CD8-positive, alpha-beta memory T cell (primary cell): Measurements from ENCODE around the gene LEMD3. TPM values are rescaled to one million over a fixed set of nuclear protein-coding genes. Genes with fewer than 3 reads are reported as not detected.

Experiments used
- CTCF ChIA-PET: fragments of 350-600 bp; sonication (Branson Sonifier 250); formaldehyde crosslinking; loops from one replicate; lab custom pipeline; 2021; ENCODE audit warnings: antibody characterized with exemption; lab: Charles Lee
- POLR2A ChIA-PET: fragments of 350-600 bp; sonication (Branson Sonifier 250); formaldehyde crosslinking; loops from one replicate; lab custom pipeline; 2021; ENCODE audit warnings: antibody characterized with exemption; lab: Charles Lee
- DNase-seq, 5 donors: peaks; one replicate each; pipeline versions ENCODE4 v3.0.0 to v3.0.0-alpha.2; 2020 to 2022; ENCODE audit warnings: mixed read lengths in 1 of 5
- H3K27ac ChIP-seq: one replicate; pipeline ENCODE4 v1.7.0; 2013; ENCODE audit warnings: low read depth, mild to moderate bottlenecking, low read length, moderate library complexity
- H3K27me3 ChIP-seq: 2 replicates; pipeline ENCODE4 v1.7.0; 2013; ENCODE audit warnings: low read length, mild to moderate bottlenecking; ENCODE audit not compliant: insufficient read depth, poor library complexity, severe bottlenecking
- H3K36me3 ChIP-seq: 2 replicates; pipeline ENCODE4 v1.7.0; 2013; ENCODE audit warnings: mild to moderate bottlenecking, low read length, moderate library complexity; ENCODE audit not compliant: insufficient read depth
- H3K4me1 ChIP-seq: 2 replicates; pipeline ENCODE4 v1.7.0; 2013; ENCODE audit warnings: mild to moderate bottlenecking, low read length, moderate library complexity; ENCODE audit not compliant: insufficient read depth
- H3K4me3 ChIP-seq: 2 replicates; pipeline ENCODE4 v1.7.0; 2013; ENCODE audit warnings: mild to moderate bottlenecking, low read length
- H3K9me3 ChIP-seq: 2 replicates; pipeline ENCODE4 v1.7.0; 2013; ENCODE audit warnings: mild to moderate bottlenecking, low read length
- H3K27ac Mint-ChIP-seq, 8 donors: one replicate each; pipeline ENCODE4 v1.8.0; 2020 to 2021; ENCODE audit warnings: mixed read lengths in 8 of 8, mild to moderate bottlenecking in 6 of 8, inconsistent platforms in 3 of 8, moderate library complexity in 3 of 8
- H3K27me3 Mint-ChIP-seq, 2 donors: one replicate each; pipeline ENCODE4 v1.8.0; 2020 to 2021; ENCODE audit warnings: mixed read lengths in 2 of 2, mild to moderate bottlenecking in 1 of 2, moderate library complexity in 1 of 2
- H3K36me3 Mint-ChIP-seq, 3 donors: one replicate each; pipeline ENCODE4 v1.8.0; 2020 to 2021; ENCODE audit warnings: mixed read lengths in 3 of 3, inconsistent platforms in 1 of 3, mild to moderate bottlenecking in 1 of 3
- H3K4me1 Mint-ChIP-seq, 3 donors: one replicate each; pipeline ENCODE4 v1.8.0; 2020 to 2021; ENCODE audit warnings: mixed read lengths in 3 of 3, inconsistent platforms in 1 of 3, mild to moderate bottlenecking in 1 of 3
- H3K4me3 Mint-ChIP-seq, 7 donors: one replicate each; pipeline ENCODE4 v1.8.0; 2020 to 2021; ENCODE audit warnings: mixed read lengths in 7 of 7, mild to moderate bottlenecking in 6 of 7, moderate library complexity in 4 of 7, inconsistent platforms in 2 of 7
- H3K9me3 Mint-ChIP-seq, 5 donors: one replicate each; pipeline ENCODE4 v1.8.0; 2020 to 2022; ENCODE audit warnings: mixed read lengths in 5 of 5, mild to moderate bottlenecking in 3 of 5, moderate library complexity in 2 of 5, inconsistent platforms in 1 of 5
- polyA plus RNA-seq: library from polyadenylated mRNA; unstranded; fragments of 300-500 nt; fragmentation: Illumina TruSeq; gene quantifications from one replicate; pipeline ENCODE4 v1.2.3, GENCODE V29; 2021
- total RNA-seq, 2 experiments: library from RNA; stranded (reverse); gene quantifications; one replicate each; pipeline ENCODE4 v1.2.3, GENCODE V29; 2021

The LEMD3 gene
- total and polyA plus RNA-seq, 3 experiments from 2014 or later = 26.4 to 28.0 (median 26.8) TPM

DNA sequence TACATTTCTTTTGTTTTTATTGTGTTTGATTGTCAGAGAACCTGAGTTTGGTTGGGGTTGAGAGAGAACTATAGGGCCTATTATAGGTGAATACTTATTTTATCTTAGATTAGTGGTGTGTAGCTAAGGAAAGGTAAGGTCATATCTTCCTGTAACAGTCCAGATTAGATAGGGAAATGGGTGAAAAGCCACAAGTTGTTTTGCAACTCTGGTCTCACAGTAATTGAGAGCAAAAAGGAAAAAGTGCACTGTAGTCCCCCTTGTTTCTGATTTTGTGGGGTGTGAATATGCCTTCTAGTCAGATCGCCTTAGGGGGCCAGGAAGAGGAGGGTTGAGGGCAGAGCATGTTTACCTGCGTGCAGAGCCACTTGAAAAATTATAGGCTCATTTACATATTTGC is 118.0 kb downstream of the LEMD3 start:
- H3K36me3 Mint-ChIP-seq = peaks cover 0 to 1% (median 0%) of the 10 kb centered on the region in 3 donors
- DNase-seq = no peak
- Histone ChIP-seq H3K27me3 (no peaks in the 10 kb centered on the region), H3K4me1 (no peaks in the 10 kb centered on the region), H3K4me3 (no peak overlapping the region), H3K27ac (no peak overlapping the region), H3K36me3 (no peaks in the 10 kb centered on the region), H3K9me3 (no peaks in the 10 kb centered on the region)
- POLR2A ChIA-PET = no interaction called here
- no peak overlapping the region for H3K4me3 Mint-ChIP-seq
- H3K27ac Mint-ChIP-seq = no peak overlapping the region
- no peaks in the 10 kb centered on the region for H3K9me3 Mint-ChIP-seq
- CTCF ChIA-PET = no interaction called here
- H3K4me1 Mint-ChIP-seq = no peaks in the 10 kb centered on the region
- H3K27me3 Mint-ChIP-seq = peaks cover 2 to 24% of the 10 kb centered on the region in 2 donors

DNA sequence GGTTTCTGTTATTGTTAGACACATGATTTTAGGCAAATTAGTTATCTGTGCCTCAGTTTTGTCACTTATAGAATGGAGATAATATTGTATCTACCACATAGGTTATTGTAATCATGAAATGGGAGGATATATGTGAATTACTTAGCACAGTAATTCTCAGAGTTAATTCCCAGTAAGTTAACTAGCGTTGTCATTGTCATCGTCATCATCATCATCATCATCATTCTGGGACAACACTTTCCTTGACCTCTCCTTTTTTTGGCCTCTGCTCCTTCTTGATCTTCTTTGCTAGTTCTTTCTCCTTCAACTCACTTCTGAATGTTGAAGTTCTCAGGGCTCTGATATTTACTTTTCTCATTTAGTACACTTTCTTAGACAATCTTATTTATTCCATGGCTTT is 122.9 kb downstream of the LEMD3 start:
- Histone ChIP-seq H3K27ac (no peak overlapping the region), H3K4me1 (no peaks in the 10 kb centered on the region), H3K9me3 (no peaks in the 10 kb centered on the region), H3K36me3 (no peaks in the 10 kb centered on the region), H3K4me3 (no peak overlapping the region), H3K27me3 (no peaks in the 10 kb centered on the region)
- Mint-ChIP-seq H3K27ac (no peak overlapping the region), H3K4me3 (no peak overlapping the region), H3K9me3 (peaks cover 0 to 2% (median 0%) of the 10 kb centered on the region in 5 donors), H3K27me3 (peaks cover 3 to 30% of the 10 kb centered on the region in 2 donors), H3K4me1 (no peaks in the 10 kb centered on the region), H3K36me3 (peaks cover 0 to 1% (median 0%) of the 10 kb centered on the region in 3 donors)
- no peak for DNase-seq
- ChIA-PET CTCF (no interaction called here), POLR2A (no interaction called here)

DNA sequence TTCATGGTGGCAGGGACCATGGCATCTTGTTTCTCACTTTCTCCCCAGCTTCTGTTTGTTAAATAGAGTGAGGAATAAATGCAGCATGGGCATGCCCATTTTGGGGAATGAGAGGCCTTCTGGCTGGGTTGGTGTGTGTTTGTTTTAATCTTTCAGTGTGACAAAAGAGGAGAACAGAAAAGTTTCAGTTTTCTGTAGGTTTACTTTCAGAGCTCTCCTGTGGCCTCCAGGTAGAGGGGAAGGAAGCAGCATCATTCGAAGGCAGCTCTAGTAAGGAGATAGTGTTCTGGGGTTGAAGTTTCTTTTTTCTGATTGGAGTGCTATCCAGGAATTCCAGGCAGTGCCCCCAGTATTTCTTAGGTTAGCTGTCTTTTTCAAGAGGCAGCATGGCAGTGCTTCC is 124.4 kb downstream of the LEMD3 start:
- H3K27me3 Mint-ChIP-seq = peaks cover 3 to 24% of the 10 kb centered on the region in 2 donors
- H3K27me3 ChIP-seq = no peaks in the 10 kb centered on the region
- H3K27ac Mint-ChIP-seq = no peak overlapping the region
- POLR2A ChIA-PET = no interaction called here
- H3K27ac ChIP-seq = no peak overlapping the region
- H3K36me3 Mint-ChIP-seq = no peaks in the 10 kb centered on the region
- H3K9me3 Mint-ChIP-seq = peaks cover 0 to 2% (median 0%) of the 10 kb centered on the region in 5 donors
- H3K4me1 Mint-ChIP-seq = no peaks in the 10 kb centered on the region
- H3K4me3 Mint-ChIP-seq = no peak overlapping the region
- CTCF ChIA-PET = no interaction called here
- no peak overlapping the region for H3K4me3 ChIP-seq
- no peaks in the 10 kb centered on the region for H3K9me3 ChIP-seq
- DNase-seq = no peak
- no peaks in the 10 kb centered on the region for H3K4me1 ChIP-seq
- no peaks in the 10 kb centered on the region for H3K36me3 ChIP-seq

DNA sequence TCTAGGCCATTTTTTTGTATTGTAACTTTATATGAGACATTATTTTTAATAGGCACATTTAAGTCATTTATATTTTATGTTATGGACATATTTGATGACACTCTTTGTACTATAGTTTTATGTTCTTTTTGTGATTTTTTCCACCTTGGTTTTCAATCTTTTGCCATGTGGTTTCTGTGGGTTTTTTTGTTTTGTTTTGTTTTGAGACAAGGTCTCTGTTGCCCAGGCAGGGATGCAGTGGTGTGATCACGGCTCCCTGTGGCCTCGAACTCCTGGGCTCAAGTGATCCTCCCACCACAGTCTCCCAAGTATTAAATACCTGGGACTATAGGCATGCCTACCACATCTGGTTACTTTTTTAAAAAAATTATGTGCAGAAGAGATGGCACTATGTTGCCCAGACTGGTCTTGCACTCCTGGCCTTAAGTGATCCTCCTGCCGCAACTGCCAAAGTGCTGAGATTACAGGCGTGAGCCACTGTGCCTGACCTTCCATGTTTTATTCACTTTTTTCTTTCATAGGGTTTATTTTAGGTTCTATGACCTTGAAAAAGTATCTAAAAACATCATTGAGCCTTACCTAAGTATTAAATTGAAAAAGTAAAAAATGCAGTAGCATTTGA is 125.4 kb downstream of the LEMD3 start:
- Histone ChIP-seq H3K27ac (no peak overlapping the region), H3K4me3 (no peak overlapping the region), H3K4me1 (no peaks in the 10 kb centered on the region), H3K27me3 (no peaks in the 10 kb centered on the region), H3K36me3 (no peaks in the 10 kb centered on the region), H3K9me3 (no peaks in the 10 kb centered on the region)
- DNase-seq = no peak
- POLR2A ChIA-PET = no interaction called here
- Mint-ChIP-seq H3K27me3 (peaks cover 3 to 20% of the 10 kb centered on the region in 2 donors), H3K4me3 (no peak overlapping the region), H3K4me1 (no peaks in the 10 kb centered on the region), H3K27ac (no peak overlapping the region), H3K9me3 (peaks cover 0 to 2% (median 0%) of the 10 kb centered on the region in 5 donors), H3K36me3 (no peaks in the 10 kb centered on the region)
- CTCF ChIA-PET = no interaction called here

DNA sequence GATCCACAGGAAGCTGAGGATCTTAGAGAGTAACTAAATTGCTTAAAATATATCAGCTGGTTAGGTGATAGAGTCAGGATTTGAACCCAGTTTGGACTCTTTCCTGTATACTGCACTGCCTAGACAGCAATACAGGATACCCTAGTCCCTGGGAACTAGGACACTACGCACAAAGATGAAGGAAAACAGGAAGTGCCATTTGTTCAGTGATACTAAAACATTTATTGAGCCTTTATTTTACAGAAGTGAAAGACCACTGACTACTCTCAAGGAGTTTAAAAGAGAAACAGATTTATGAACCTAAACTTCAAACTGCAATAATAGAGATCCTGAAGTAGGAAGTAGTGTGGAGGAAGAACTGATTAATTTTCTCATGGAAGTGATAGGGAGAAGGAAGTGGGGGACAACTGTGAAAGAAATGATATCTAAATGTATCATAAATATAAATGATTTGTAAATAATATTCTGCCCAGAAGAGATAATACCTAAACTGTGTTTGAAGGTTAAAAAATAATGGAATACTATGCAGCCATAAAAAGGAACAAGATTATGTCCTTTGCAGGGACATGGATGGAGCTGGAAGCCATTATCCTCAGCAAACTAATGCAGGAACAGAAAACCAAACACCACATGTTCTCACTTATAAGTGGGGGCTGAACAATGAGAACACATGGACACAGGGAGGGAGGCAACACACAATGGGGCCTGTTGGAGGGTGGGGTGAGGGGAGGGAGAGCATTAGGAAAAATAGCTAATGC is 127.3 kb downstream of the LEMD3 start:
- H3K9me3 ChIP-seq = no peaks in the 10 kb centered on the region
- no peaks in the 10 kb centered on the region for H3K36me3 Mint-ChIP-seq
- H3K27ac ChIP-seq = no peak overlapping the region
- no peaks in the 10 kb centered on the region for H3K4me1 ChIP-seq
- ChIA-PET POLR2A (no interaction called here), CTCF (no interaction called here)
- no peaks in the 10 kb centered on the region for H3K4me1 Mint-ChIP-seq
- no peaks in the 10 kb centered on the region for H3K36me3 ChIP-seq
- no peak for DNase-seq
- no peaks in the 10 kb centered on the region for H3K27me3 ChIP-seq
- no peak overlapping the region for H3K4me3 ChIP-seq
- no peak overlapping the region for H3K27ac Mint-ChIP-seq
- peaks cover 3 to 18% of the 10 kb centered on the region in 2 donors for H3K27me3 Mint-ChIP-seq
- peaks cover 0 to 2% (median 0%) of the 10 kb centered on the region in 5 donors for H3K9me3 Mint-ChIP-seq
- H3K4me3 Mint-ChIP-seq = no peak overlapping the region

Other genes with a start within 250 kb of the LEMD3 start
- not detected for gene WIF1, start 48.3 kb upstream of the LEMD3 start, total RNA-seq
- not detected for gene WIF1, start 48.3 kb upstream of the LEMD3 start, polyA plus RNA-seq
- gene MSRB3, start 109.1 kb downstream of the LEMD3 start, total RNA-seq = not detected
- gene MSRB3, start 109.1 kb downstream of the LEMD3 start, polyA plus RNA-seq = not detected